ENCODE data around the gene BRCC3.

BRCC3 gene

DNA sequence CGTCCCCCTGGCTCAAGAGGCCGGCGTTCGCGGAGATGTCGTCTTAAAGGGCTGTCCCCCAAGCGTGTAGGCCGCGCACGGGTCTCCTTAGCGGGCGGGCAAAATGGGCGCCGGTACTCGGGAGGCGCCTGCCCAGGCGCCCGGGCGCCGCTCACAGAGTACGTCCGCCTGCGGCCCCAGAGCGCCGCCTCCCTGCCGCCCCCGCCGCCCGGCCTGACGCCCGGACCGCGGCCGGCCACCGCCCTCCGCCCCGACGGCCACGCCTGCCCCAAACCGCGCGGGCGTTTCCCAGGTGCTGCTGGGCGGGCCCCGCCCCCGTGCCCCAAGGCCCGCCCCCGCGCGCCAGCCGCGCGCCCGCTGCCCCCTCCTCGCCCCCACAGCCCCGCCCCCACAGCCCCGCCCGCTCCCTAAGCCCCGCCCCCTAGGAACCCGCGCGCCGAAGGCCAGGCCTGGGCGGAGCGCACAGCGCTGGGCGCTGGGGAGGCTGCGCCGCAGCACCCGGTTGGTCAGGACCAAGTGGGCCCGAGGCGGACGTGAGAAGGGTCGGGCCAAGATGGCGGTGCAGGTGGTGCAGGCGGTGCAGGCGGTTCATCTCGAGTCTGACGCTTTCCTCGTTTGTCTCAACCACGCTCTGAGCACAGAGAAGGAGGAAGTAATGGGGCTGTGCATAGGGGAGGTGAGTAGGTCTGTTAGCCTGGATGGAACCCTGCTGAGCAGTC, at the start of gene BRCC3, which contains the start of the genes CMC4 and MTCP1:
BRCC3 (plus strand) TSS at position 534 of the 719 bp plus-strand sequence; CDS start at position 554, 20 bp downstream.
CMC4 (minus strand) TSS at position 162 of the 719 bp plus-strand sequence. CDS start 7,113 bp downstream, outside the sequence.
MTCP1 (minus strand) TSS at position 162 of the 719 bp plus-strand sequence. CDS start 5,126 bp downstream, outside the sequence.
- Mint-ChIP-seq H3K4me3 (peak within 1 kb of the TSS; percentile 90), H3K27me3 (no peaks in the 10 kb centered on the region), H3K27ac (peak within 1 kb of the TSS; percentile 93), H3K9me3 (no peaks in the 10 kb centered on the region), H3K36me3 (peaks cover 17% of the 10 kb centered on the region), H3K4me1 (peaks cover 29% of the 10 kb centered on the region)
- DNase-seq (ENCODE audit: low spot score in 2 of 2) (peak; percentile 65 to 74), ATAC-seq (ENCODE audit: low read depth) (peak; percentile 77)

DNA sequence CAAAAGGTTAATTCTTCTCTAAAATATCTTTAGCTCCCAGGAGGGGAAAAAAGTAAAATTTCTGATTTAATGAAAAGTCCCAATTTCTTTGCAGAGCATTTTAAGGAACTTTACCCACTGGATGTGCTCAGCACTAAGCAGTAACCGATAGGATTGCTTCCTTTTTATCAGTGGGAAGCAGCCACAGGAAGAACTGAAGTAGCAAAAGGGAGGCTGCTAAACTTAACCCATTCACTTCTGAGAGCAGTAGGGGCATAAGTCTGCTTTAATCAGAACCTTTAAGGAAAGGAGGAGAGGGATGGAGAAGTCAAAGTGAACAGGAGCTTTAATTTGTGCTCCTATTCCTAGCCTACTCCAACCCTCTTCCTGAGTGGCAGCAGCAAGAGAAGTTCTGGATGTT, 48.7 kb upstream of the BRCC3 start, which contains the start of gene F8:
F8 (minus strand) TSS at position 139 of the 400 bp plus-strand sequence. CDS start 171 bp downstream, outside the sequence.
- no peak for DNase-seq (ENCODE audit: low spot score in 2 of 2)
- Mint-ChIP-seq H3K36me3 (no peaks in the 10 kb centered on the region), H3K4me1 (peaks cover 2% of the 10 kb centered on the region), H3K27me3 (no peaks in the 10 kb centered on the region), H3K9me3 (no peaks in the 10 kb centered on the region), H3K27ac (no peak within 1 kb of the TSS), H3K4me3 (no peak within 1 kb of the TSS)
- ATAC-seq (ENCODE audit: low read depth): no peak

DNA sequence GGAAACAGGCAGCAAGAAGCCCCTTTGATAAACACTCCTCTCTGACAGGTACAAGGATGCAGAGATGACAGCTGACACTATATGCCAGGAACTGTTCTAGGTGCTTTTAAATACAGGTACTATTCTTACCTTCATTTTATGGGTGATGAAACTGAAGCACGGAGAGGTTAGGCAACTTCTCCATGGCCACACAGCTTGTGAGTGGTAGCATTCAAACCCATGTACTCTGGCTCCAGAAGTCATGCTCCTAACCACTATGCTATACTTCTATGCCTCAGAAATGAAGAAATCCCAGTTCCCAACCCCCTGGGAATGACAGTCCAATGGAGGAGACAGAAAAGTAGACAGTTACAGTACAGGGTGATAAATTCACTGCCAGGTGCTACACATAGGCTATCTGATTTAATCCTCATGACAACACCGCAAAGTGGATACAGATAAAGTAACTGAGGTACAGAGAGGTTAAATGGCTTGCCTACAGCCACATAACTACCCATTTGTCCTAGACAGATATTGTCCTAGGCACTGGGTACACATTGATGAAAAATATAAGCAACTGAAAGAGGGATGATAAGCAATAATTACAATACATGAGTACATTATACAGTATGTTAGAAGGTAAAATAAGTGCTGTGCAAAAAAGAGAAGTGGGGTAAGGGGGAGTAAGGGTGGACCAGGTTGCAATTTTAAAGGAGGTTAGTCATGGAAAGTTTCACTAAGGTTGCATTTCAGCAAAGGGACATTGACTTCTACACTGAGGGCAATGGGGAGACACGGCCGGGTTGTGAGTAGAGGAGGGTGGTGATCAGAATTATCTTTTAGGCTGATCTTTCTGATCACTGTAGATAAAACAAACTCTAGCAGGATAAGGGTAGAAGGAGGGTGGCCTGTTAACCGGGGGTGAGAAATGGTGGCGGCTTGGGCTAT, 47.1 kb upstream of the BRCC3 start:
- no peaks in the 10 kb centered on the region for H3K27me3 Mint-ChIP-seq
- ATAC-seq (ENCODE audit: low read depth) (no peak), DNase-seq (ENCODE audit: low spot score in 2 of 2) (no peak)
- H3K4me1 Mint-ChIP-seq: peaks cover 8% of the 10 kb centered on the region
- no peak overlapping the region for H3K27ac Mint-ChIP-seq
- peak overlapping the region; percentile 27 for H3K4me3 Mint-ChIP-seq
- no peaks in the 10 kb centered on the region for H3K9me3 Mint-ChIP-seq
- H3K36me3 Mint-ChIP-seq: no peaks in the 10 kb centered on the region

DNA sequence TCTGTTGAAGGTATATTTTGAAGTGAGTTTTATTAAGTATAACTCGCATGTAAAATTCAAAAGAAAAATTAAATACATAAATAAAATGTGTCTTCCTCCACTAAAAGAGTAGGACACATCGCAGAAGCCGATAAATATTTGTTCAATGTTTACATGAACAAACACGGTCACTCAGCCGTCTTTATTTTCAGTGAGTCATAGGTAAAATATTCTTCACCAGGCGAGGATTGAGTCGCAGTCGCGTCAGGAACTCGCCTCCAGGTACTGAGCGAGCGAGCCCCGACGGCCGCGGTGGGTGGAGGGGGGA, 44.9 kb upstream of the BRCC3 start:
- Mint-ChIP-seq H3K4me1 (peaks cover 12% of the 10 kb centered on the region), H3K27ac (peak overlapping the region; percentile 92), H3K4me3 (peak overlapping the region; percentile 88), H3K36me3 (no peaks in the 10 kb centered on the region), H3K27me3 (no peaks in the 10 kb centered on the region), H3K9me3 (no peaks in the 10 kb centered on the region)
- no peak for ATAC-seq (ENCODE audit: low read depth)
- DNase-seq (ENCODE audit: low spot score in 2 of 2): no peak

DNA sequence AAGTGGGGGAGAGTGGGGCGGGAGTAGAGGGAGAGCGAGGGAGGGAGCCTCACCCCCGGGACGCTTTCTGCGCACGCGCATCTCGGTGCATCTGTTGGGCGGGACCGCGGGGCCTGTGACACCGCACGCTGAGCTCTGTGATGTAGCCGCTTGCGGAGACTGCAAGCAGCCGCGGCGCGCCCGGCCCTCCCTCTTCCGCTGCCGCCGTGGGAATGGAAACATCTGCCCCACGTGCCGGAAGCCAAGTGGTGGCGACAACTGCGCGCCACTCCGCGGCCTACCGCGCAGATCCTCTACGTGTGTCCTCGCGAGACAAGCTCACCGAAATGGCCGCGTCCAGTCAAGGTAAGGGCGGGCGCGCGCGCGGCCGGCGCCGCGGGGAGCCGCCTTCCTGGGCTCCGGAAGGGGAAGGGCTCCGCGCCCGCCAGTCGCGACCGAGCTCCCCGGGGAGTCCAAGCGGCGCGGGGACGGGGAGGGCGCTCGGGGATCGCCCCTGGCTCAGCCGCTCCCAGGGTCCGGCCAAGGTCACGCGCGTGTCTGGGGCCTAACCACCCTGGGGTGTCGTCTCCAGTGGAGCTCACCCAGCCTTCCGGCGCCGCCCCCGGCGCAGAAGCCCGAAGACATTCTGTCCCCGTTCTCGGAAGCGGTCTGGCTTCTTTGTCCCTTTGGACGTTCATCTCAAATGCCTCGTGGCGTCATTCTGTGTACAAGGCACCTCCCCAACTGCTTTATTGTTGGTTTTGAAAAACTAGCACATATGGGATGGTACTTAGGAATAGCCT, 44.4 kb upstream of the BRCC3 start, which contains the start of gene FUNDC2:
FUNDC2 (plus strand) TSS at position 118 of the 782 bp plus-strand sequence; CDS start at position 213, 95 bp downstream.
- H3K4me1 Mint-ChIP-seq: peaks cover 12% of the 10 kb centered on the region
- H3K4me3 Mint-ChIP-seq: peak within 1 kb of the TSS; percentile 88
- H3K27ac Mint-ChIP-seq: peak within 1 kb of the TSS; percentile 92
- DNase-seq (ENCODE audit: low spot score in 2 of 2) (peak; percentile 77 to 87), ATAC-seq (ENCODE audit: low read depth) (peak; percentile 85)
- H3K9me3 Mint-ChIP-seq: no peaks in the 10 kb centered on the region
- no peaks in the 10 kb centered on the region for H3K27me3 Mint-ChIP-seq
- no peaks in the 10 kb centered on the region for H3K36me3 Mint-ChIP-seq

DNA sequence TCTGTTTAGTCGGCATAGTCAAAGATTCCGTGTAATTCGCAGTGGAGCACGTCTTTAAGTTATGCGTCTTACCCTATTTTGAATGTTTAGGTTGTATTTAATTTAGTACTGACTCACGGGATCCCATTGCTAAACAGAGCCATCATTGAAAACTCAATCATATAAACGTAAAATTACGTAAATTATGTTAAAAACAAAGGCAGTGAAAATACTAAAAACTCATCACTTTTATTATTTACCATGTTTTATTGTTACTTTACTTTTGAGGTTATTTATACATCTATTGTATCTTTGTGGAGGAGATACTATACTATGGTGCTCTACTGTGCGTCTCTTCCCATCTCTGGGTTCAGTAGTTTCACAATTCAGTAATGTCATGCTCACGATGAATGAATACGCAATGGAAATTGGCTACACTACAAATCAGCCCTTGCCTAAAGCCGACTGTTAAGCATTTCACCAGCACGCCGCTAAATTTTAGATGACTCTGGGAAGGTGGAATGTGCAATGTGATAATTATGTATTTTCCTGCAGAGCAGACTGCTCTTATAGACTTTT, 43.7 kb upstream of the BRCC3 start:
- Mint-ChIP-seq H3K4me3 (peak overlapping the region; percentile 88), H3K9me3 (no peaks in the 10 kb centered on the region), H3K27me3 (no peaks in the 10 kb centered on the region), H3K27ac (peak overlapping the region; percentile 92), H3K4me1 (peaks cover 10% of the 10 kb centered on the region), H3K36me3 (no peaks in the 10 kb centered on the region)
- no peak for DNase-seq (ENCODE audit: low spot score in 2 of 2)
- ATAC-seq (ENCODE audit: low read depth): no peak

DNA sequence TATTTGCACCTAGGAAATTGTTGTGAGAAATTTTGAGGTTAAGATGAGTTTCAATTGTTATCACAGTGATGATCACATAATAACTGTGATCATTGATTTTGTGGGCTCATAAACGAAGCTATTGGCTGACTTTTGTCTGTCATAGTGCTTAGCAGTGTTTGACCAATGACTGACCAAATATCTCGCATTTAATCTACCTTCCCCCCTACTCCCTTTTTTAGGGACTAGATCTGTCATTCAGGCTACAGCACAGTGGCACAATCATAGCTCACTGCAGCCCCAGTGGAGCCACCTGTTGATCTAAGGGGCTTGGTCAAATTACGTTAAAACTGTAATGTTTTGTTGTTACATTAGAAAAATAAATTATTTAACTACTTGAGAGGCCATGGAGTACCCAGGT, 43.2 kb upstream of the BRCC3 start:
- no peaks in the 10 kb centered on the region for H3K27me3 Mint-ChIP-seq
- DNase-seq (ENCODE audit: low spot score in 2 of 2) (no peak), ATAC-seq (ENCODE audit: low read depth) (no peak)
- H3K9me3 Mint-ChIP-seq: no peaks in the 10 kb centered on the region
- no peaks in the 10 kb centered on the region for H3K36me3 Mint-ChIP-seq
- peak overlapping the region; percentile 92 for H3K27ac Mint-ChIP-seq
- H3K4me1 Mint-ChIP-seq: peaks cover 10% of the 10 kb centered on the region
- peak overlapping the region; percentile 88 for H3K4me3 Mint-ChIP-seq

DNA sequence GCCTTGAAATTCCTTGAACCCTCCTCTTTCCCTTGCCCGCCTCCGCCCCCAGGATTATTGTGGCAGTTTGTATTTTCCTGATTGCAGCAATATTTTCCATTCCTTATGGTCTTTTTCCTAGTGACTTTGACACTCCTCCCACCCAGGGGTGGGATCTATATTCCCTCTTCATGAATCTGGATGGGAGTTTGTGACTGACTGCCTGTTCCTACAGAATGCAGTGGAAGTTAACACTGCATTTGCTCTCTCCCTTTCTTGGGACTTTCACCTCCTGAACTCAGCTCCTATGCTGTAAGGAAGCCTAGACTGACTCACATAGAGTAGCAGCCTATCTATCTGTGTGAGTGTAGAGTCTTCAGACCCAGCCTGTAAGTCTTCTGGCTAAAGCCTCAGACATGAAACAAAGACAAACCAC, 42.4 kb upstream of the BRCC3 start:
- no peak for DNase-seq (ENCODE audit: low spot score in 2 of 2)
- no peak for ATAC-seq (ENCODE audit: low read depth)
- Mint-ChIP-seq H3K36me3 (no peaks in the 10 kb centered on the region), H3K27ac (peak overlapping the region; percentile 63), H3K4me1 (peaks cover 10% of the 10 kb centered on the region), H3K4me3 (peak overlapping the region; percentile 53), H3K27me3 (no peaks in the 10 kb centered on the region), H3K9me3 (no peaks in the 10 kb centered on the region)

DNA sequence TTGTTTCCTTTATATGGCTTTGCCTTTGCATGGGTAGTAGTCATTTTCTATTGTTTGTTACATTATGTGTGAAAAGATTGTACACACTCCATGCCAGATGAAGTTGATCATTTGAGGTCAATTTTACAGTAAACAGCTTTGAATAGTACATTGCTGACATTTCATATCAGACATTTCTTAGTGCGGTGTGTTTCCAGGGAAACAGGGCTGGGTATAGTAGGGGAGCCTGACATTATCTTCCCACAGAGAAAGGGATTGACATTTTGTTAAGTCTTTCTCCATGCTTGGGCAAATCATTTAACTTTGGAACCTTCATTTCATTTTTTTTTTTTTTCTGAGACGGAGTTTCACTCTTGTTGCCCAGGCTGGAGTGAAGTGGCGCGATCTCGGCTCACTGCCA, 39.7 kb upstream of the BRCC3 start:
- no peak overlapping the region for H3K4me3 Mint-ChIP-seq
- H3K4me1 Mint-ChIP-seq: peaks cover 10% of the 10 kb centered on the region
- ATAC-seq (ENCODE audit: low read depth) (no peak), DNase-seq (ENCODE audit: low spot score in 2 of 2) (no peak)
- H3K9me3 Mint-ChIP-seq: no peaks in the 10 kb centered on the region
- peaks cover 13% of the 10 kb centered on the region for H3K36me3 Mint-ChIP-seq
- no peaks in the 10 kb centered on the region for H3K27me3 Mint-ChIP-seq
- no peak overlapping the region for H3K27ac Mint-ChIP-seq

DNA sequence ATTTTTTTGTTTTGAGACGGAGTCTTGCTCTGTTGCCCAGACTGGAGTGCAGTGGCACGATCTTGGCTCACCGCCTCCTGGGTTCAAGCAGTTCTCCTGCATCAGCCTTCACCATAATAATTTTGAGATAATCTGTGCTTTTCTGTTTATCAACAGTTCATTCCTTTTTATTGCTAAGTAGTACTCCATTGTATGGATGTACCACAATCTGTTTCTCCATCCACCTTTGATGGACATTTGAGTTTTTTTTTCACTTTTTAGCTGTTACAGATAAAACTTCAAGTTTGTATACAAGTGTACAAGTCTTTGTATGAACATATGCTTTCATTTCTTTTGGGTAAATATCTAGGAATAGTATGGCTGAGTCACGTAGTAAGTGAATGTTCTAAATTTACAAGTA, 35.6 kb upstream of the BRCC3 start:
- H3K4me3 Mint-ChIP-seq: no peak overlapping the region
- no peak overlapping the region for H3K27ac Mint-ChIP-seq
- DNase-seq (ENCODE audit: low spot score in 2 of 2): no peak
- H3K36me3 Mint-ChIP-seq: peaks cover 29% of the 10 kb centered on the region
- H3K9me3 Mint-ChIP-seq: no peaks in the 10 kb centered on the region
- no peak for ATAC-seq (ENCODE audit: low read depth)
- no peaks in the 10 kb centered on the region for H3K27me3 Mint-ChIP-seq
- peaks cover 9% of the 10 kb centered on the region for H3K4me1 Mint-ChIP-seq

DNA sequence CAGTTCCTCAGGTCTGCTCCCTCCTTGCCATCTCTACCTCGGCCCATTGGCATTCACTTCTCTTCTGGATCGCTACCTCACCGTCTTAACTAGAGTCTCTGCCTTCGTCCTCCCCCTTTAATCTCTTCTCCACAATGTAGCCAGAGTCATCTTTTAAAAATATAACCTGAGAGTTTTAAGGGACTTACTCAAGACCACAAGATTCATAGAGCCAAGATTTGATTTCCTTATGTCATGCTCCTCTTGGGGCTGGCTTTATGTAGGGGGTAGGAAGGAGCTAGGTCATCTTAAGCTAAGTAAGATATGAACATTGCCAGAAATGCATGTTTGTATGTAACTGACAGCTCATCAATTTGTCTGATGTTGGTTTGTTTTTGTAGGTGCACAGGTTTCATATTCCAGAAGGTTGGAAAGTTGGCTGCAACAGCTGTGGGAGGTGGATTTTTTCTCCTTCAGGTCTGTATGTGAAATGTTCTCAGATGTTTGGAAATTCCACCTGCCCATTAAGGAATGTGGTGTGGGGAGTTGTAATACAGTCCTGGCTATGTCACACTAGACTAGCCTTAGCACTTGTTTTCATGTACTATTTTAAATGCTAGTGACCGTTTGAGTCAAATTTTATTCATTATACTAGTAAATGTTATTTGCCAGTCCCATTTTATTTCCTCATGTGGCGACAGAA, 25.0 kb upstream of the BRCC3 start:
- no peak for DNase-seq (ENCODE audit: low spot score in 2 of 2)
- ATAC-seq (ENCODE audit: low read depth): no peak
- Mint-ChIP-seq H3K27me3 (no peaks in the 10 kb centered on the region), H3K27ac (no peak overlapping the region), H3K9me3 (no peaks in the 10 kb centered on the region), H3K4me1 (peaks cover 8% of the 10 kb centered on the region), H3K4me3 (no peak overlapping the region), H3K36me3 (peaks cover 18% of the 10 kb centered on the region)

DNA sequence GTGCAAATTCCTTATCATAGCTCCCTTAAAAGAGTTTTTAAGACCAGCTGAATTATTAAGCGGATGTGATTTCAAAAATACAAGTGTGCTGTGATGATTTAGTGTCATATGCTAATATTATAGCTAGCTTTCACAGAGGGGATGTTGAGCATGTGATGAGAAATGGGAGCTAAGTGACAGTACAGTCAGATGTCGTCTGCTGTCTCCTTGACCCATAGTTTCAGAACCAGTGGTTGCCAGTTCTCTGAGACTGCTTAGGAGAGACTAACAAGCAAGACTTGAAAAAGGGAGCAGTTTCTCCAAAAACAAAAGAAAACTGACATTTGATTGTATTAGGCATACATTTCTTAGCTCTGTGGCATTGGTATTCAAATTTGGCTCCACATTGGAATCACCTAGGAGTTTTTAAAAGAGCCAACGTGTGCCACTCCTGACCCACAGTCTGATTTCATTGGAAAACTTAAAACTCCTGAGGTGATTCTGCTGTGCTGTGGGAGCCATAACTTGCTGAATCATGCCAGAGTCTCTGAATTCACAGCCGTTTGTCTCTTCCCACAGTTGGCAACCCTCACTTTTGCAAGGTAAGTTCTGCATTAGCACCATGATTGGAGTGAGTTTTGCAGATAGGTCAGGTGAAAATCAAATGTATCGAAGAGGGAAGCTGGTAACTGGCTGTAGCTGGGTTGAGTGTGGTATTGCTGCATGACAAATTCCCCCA, 24.3 kb upstream of the BRCC3 start:
- H3K4me1 Mint-ChIP-seq: peaks cover 8% of the 10 kb centered on the region
- ATAC-seq (ENCODE audit: low read depth) (no peak), DNase-seq (ENCODE audit: low spot score in 2 of 2) (no peak)
- H3K27me3 Mint-ChIP-seq: no peaks in the 10 kb centered on the region
- no peaks in the 10 kb centered on the region for H3K9me3 Mint-ChIP-seq
- peaks cover 24% of the 10 kb centered on the region for H3K36me3 Mint-ChIP-seq
- H3K27ac Mint-ChIP-seq: no peak overlapping the region
- no peak overlapping the region for H3K4me3 Mint-ChIP-seq
